Colon (tissue), 2 donors: ENCODE measurements around the gene SPATA33.

Source experiments
- FAIRE-seq: peaks from 2 replicates; lab custom pipeline; 2012; peaks lifted over from hg19 to GRCh38; lab: Jason Lieb, UNC
- donor health status: control.
- donor health status: control.

SPATA33 gene

DNA sequence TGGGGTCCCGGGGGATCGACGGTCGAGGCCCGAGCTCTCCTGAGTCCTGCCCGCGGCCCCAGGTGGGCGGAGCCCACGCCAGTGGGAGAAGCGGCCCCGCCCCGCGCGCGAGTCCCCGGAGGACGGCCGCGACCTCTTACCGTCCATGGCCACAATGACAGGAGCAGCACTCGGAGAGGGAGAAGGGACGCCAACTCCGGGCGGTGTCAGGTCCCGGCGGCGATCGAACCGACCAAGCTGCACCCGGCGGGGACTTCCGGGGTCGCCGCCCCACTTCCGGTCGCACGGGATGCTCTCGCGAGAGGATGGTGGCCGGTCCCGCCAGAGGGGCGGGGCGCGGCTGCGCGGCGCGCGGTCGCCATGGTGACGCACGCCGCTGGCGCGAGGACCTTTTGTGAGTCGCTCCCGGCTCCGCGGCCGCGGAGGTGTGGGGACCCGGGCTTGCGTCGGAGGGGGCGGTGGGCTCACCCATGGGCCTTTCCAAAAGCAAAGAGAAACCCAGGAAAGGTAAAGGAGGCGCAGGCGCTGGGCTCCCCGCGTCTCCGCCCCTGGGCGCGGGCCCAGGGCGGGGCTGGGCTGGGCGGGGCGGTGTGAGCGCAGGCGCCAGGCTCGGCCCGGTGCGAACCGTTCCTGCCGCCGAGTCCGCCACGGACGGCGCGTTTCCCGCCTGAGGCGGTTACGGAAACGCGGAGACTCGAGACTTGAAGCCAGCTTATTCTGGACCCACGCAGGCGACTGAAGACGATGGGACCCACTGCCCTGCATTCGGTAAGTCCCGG is at the start of gene SPATA33, which contains the start of gene CHMP1A:
Gene SPATA33, plus strand, starts transcription at position 395 of the 779 bp plus-strand sequence. Its CDS starts 76 bp downstream, at position 471.
Gene CHMP1A, minus strand, starts transcription at position 267 of the 779 bp plus-strand sequence. Its CDS starts 120 bp downstream, at position 147.
- no peak for FAIRE-seq

- no peak for FAIRE-seq
Observed at GRCh38 chr16:89607937-89608740, 49.5 kb upstream of the SPATA33 start.

DNA sequence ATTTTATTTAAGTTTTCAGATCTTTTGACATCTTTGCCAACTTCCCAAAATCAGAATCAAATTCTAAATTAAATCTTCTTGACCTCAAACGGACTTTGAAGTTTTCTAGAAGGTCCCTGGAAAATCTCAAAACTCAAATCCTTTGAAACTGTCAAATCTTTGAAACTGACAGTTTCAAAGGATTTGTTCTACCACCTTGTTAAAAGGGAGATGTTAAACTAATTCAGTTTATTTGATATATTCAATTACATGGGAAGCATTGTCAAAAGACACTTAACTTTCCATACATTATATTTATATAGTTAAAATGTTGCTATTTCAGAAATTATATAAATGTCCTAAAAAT is 47.6 kb upstream of the SPATA33 start:
- FAIRE-seq, result no peak

DNA sequence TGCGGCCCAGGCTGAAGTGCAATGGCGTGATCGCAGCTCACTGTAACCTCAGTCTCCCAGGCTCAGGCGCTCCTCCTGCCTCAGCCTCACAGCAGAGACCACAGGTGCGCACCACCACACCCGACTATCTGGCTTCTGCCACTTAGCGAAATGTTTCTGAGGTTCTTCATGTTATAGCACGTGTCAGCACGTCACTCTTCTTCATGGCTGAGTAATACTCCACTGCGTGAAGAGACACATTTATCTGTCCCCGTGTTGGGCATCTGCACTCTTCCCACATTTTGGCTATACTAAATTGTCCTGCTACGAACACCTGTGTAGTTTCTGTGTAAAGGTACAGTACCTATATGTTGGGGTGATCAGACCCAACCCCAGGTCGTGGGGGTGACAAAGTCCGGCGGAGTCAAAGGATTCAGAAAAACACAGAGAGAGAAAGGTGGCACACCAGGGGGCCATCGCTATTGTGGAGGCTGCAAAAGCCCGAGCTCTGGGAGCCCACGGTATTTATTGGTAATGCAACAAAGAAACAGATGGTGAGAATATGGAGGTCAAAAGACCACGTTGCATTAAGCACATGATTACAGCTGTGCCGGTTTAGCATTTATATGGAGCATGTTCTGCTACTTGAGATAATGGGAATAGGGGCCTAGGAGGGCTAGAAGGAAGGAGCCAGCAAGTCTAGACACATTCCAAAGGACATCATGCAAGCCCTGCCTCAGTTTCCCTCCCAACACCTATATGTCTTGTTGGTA is 45.0 kb upstream of the SPATA33 start:
- no peak for FAIRE-seq

DNA sequence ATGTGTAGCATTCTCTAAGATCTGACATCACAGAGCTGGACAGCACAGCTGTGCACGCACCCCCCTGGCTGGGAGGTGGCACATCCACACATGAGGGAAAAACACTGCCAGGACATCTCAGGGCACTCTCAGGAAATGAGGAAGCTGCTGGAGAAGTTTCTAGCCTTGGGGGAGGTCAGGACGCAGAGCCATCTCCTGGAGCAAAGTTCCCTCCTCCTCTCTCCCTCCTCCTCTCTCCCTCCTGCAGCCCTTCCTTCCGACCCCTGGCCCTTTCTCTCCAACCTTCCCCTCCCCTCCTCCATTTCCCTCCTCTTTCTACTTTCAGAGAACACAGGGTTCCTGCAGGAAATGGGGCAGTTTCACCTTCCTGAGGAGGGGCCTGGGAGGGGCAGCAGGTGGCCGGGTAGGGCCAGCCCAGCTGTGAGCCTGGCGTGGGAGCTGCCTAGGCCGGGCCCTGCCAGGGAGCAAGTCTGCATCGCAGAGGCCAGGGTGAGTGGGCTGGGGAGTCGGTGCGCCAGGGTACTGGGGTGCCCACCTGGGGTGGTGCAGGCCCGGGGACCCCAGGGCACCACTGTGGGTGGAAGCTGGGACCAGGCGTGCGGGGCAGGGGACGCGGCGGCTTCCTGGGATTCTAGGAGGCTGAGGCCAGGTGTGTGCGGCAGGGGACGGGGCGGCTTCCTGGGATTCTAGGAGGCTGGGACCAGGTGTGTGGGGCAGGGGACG is 44.2 kb upstream of the SPATA33 start, which contains the start of gene DPEP1:
Gene DPEP1, plus strand, starts transcription at position 412 of the 723 bp plus-strand sequence. CDS start 16,769 bp downstream, outside the sequence.
- FAIRE-seq, result no peak

DNA sequence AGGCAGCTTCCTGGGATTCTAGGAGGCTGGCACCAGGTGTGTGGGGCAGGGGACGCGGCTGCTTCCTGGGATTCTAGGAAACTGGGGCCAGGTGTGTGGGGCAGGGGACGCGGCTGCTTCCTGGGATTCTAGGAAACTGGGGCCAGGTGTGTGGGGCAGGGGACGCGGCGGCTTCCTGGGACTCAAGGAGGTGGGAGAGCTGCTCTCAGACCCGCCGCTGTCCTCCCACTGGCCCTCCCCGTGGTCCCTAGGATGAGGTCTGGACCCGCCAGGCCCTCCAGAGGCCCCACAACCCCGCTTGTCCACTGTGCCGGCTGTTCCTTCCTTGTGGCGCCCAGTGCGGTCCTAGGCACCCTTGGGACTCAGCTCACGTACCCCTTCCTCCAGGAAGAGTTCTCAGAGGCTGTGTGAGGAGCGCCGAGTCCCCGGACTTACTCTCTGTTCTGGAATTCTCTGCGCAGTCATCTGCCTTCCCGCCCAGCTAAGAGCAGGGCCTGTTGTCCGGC is 43.6 kb upstream of the SPATA33 start:
- FAIRE-seq, result no peak

GRCh38 chr16:89615176-89615575 is 42.5 kb upstream of the SPATA33 start:
- FAIRE-seq, result no peak

DNA sequence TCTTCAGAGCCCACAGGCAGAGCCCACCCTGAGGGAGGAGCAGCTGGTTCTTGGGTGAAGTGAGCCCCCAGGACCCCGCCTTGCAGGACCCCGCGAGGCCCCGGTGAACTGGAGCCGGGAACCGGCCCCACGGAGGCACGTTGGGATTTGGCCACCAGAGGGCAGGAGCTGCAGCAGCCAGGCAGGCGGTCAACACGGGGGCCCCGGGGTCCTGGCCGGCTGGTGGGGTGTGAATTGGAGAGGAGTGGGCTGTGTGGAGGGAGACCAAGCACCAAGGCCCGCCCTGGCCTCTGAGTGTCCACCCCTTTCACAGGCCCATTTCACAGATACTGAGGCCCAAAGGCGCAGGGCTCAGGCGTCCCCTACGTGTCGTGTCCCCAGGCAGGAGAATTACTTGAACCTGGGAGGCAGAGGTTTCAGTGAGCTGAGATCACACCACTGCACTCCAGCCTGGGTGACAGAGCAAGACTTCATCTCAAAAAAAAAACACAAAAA is 42.0 kb upstream of the SPATA33 start:
- no peak for FAIRE-seq

GRCh38 chr16:89616623-89617022 is 41.0 kb upstream of the SPATA33 start:
- FAIRE-seq, result no peak

GRCh38 chr16:89617036-89617435 is 40.6 kb upstream of the SPATA33 start:
- no peak for FAIRE-seq

- FAIRE-seq, result no peak
Observed at GRCh38 chr16:89618109-89618998, 39.3 kb upstream of the SPATA33 start.

- FAIRE-seq, result no peak
Observed at GRCh38 chr16:89619840-89620239, 37.8 kb upstream of the SPATA33 start.

DNA sequence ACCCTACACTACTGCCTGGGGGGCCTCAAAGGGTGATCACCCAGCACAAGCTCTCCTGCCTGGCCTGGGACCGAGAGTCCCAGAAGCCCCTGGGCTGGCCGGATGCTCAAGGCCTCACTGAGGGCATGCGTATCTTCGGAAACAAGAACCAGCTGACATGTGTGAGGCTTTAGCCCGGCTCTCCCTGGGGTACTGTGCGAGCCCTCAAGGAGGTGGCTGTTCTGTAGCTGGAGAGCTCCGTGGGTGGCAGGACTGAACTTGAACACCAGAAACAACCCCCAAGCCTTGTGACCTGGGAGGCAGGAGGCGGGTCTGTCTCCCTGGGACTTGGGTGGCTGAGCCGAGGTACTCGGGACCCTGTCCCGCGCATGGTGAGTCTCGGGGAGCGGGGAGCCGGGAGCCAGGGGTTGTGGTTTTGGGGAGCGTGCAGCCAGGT is 37.2 kb upstream of the SPATA33 start:
- FAIRE-seq, result no peak

DNA sequence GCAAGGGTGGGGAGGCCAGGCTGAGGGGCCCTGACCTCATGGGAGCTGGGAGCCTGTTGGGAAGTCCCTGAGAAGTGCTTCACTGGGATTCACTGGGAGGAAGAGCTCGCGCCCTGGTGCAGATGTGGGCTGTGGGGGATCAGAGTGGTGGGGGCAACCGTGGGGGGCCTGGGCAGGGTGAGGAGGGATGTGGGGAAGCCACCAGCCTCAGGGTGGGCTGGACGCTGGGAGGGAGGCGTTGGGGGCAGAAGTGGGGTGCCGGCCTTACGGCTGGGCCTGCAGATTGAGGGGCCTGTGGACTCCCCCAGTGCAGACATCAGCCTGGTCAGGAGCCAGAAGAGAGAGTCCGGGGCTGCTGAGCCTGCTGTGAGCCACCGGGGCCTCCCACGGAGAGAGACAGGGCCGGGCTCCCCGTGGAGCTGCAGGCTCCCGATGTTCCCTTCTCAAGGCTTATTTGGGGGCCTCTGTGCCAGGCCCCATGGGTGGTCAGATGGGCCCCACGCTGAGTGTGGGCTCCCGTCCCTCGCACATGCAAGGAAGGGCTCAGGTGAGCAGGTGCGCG is 36.4 kb upstream of the SPATA33 start:
- FAIRE-seq, result no peak

DNA sequence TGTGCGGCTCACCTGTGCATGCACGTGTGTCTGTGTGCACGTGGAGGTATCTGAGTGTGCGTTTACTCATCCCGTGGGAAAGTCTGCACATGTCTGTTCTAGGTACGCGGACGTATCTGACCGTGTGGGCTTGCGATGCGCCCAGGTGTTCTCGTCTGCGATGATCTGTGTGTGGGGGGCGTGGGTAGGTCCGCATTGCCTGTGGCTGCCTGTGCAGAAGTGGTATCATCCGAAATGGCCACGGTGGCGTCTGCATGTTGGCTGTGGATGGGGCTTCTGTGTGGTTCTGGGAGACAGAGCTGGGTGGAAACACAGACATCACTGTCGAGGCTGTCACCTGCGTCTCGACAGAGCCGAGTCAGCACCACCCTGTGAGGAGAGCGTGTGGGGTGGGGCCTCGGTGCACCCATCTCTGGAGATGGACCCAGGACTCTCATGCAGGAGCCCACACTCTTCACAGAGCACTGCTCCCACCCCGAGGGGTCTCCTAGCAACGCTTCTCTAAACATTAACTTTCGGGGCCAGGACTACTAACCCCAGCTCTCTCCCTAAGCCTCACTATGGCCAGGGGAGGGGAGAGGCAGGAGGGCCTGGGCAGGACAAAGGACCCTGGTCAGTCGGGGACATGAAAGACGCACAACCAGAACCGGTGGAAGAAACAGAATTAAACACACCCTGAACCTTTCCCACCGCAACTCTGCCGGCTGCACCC is 35.8 kb upstream of the SPATA33 start:
- FAIRE-seq, result no peak

DNA sequence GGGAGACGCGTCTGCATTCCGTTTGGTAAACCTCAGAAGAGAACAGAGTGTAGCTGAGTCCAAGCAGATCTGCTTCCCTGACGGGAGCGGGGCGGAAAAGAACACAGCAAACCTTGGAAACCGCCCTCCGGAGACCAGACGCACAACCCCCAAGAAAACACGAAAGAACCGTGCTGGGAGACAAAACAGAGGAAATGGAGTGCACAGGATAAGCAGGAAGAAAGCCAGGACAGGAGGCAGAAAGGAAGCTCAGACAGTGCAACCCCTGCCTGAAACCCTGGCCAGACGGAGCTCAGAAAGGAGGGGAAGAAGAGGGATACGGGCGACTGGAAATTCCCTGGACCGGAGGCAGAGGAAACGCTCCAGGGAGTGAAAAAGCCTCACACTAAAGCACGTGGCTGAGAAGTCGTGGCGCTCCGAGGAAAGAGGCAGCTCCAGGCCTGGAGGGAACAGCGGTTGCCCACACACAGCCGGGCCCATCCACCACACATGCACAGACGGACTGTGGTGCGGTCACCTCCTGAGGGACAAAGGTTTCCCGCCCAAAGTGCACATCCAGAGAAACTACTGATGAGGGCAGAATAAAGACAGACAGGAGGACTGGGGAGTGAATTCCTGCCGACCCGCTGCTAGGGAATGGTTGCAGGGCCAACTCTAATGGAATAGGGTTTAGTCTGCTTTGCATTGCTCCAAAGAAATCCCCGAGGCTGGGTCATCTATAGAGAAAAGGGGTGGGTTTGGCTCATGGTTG is 34.0 kb upstream of the SPATA33 start:
- FAIRE-seq, result no peak

DNA sequence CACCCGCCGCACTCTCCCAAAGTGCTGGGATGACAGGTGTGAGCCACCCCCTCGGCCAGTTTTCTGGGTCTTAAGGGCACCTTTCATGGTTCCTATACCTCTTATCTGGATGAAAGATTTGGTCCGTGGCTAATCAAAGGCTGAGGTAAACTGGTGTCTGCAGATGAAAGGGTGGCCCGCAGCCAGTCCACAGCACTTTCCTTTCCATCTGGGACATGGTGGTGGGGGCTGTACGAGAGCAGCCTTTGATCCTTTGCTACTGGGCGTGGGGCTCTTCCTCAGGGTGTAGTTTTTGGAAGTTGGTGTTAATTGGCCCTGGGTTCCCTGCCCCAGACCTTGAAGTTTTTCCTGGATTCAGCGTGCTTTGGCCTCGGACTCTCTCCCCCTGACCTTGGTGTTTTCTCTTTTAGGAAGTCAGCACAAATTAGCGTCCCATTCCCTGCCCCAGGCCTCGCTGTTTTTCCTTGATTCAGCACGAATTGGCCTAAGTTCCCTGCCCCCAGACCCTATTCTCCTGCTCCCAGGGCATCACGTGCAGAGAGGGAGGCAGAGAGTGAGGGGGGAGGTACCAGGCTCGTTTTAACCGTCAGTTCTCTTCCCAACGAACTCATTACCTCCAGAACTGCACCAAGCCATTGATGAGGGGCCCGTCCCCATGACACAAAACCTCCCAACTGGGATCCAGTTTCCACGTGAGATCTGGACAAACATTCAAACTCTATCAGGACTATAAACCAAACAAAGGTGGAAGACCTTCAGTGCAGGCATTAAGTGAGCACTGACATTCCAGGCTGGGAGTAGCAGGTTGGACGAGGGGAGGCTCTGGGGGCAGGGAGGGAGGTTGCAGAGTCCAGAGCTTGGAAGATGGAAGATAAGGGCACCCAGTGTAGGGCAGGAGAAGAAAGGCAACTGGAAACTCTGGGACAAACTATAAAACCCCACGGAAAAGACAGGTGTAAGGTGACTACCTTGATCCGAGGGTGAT is 32.6 kb upstream of the SPATA33 start:
- FAIRE-seq, result no peak
